Testis (tissue), 3 donors: Measurements from ENCODE around the gene C1QTNF12. TPM values are rescaled to one million over a fixed set of nuclear protein-coding genes. Genes with fewer than 3 reads are reported as not detected.

Experiments used
- DNase-seq: peaks from one replicate; pipeline ENCODE4 v3.0.0-alpha.2; 2019
- H3K27ac ChIP-seq, 2 donors: fragments of 200-600 bp; sonication (generic); one replicate each; pipeline ENCODE4 v1.5.1; 2019
- H3K27me3 ChIP-seq: fragments of 200-600 bp; sonication (generic); one replicate; pipeline ENCODE4 v1.5.1; 2019
- H3K36me3 ChIP-seq: fragments of 200-600 bp; sonication (generic); one replicate; pipeline ENCODE4 v1.5.1; 2017; ENCODE audit warnings: low read depth; ENCODE audit errors: missing control alignments
- H3K4me1 ChIP-seq: fragments of 200-600 bp; sonication (generic); one replicate; pipeline ENCODE4 v1.5.1; 2019
- H3K4me3 ChIP-seq, 2 donors: fragments of 200-600 bp; sonication (generic); one replicate each; pipeline ENCODE4 v1.5.1; 2017 to 2019
- H3K9me3 ChIP-seq: fragments of 200-600 bp; sonication (generic); one replicate; pipeline ENCODE4 v1.5.1; 2017
- CTCF ChIP-seq, 3 experiments: fragments of 450-650 bp in 2 of 3; fragments of 200-600 bp in 1 of 3; sonication (generic) in 1 of 3; IDR thresholded peaks; one replicate each; pipeline ENCODE4 v1.5.1; 2016 to 2019; ENCODE audit warnings: antibody characterized with exemption in 3 of 3, mild to moderate bottlenecking in 2 of 3, moderate library complexity in 1 of 3
- POLR2A ChIP-seq: fragments of 450-650 bp; IDR thresholded peaks from one replicate; pipeline ENCODE4 v1.6.1; 2017; ENCODE audit warnings: antibody characterized with exemption, mild to moderate bottlenecking, moderate library complexity
- WGBS, 2 donors: methylation state at CpG; one replicate each; pipeline ENCODE4 v1.1.5; 2018; 5-methylcytosine and 5-hydroxymethylcytosine counted together
- intact Hi-C: fragments of 100-400 bp; cut with DNase I; formaldehyde crosslinking; loops from one replicate; pipeline ENCODE4 v1.15.1; 2023; ENCODE audit warnings: low total_unique reads
- polyA plus RNA-seq: library from polyadenylated mRNA; stranded (reverse); fragments of 350-450 nt; fragmentation: Illumina TruSeq; extraction: RNeasy Lipid Tissue Mini Kit (QIAGEN cat#74804); gene quantifications from one replicate; pipeline ENCODE4 v1.2.3, GENCODE V29; 2014; ENCODE audit warnings: low read depth, low replicate concordance; ENCODE audit not compliant: insufficient read depth
- total RNA-seq, 2 donors: library from RNA; depleted of rRNA; stranded (reverse); fragments of >200 nt; gene quantifications; one replicate each; pipeline ENCODE4 v1.2.3, GENCODE V29; 2016

Gene C1QTNF12
- total and polyA plus RNA-seq, 3 donors from 2014 or later: 2.7 to 7.7 (median 4.7) TPM

GRCh38 chr1:1264868-1265272 lies 18.3 kb upstream of the C1QTNF12 start:
- Histone ChIP-seq H3K27me3 (no peaks in the 10 kb centered on the region), H3K4me1 (peaks cover 4% of the 10 kb centered on the region), H3K4me3 (no peak overlapping the region), H3K27ac (no peak overlapping the region), H3K9me3 (no peaks in the 10 kb centered on the region), H3K36me3 (no peaks in the 10 kb centered on the region)
- 60 to 78% methylated on average over 8 to 10 of the region's 10 CpGs for WGBS, 2 donors
- intact Hi-C loops: no loop called here
- DNase-seq: no peak
- TF ChIP-seq CTCF (IDR thresholded peaks at IDR 0.05) (no peak), POLR2A (no peak)

DNA sequence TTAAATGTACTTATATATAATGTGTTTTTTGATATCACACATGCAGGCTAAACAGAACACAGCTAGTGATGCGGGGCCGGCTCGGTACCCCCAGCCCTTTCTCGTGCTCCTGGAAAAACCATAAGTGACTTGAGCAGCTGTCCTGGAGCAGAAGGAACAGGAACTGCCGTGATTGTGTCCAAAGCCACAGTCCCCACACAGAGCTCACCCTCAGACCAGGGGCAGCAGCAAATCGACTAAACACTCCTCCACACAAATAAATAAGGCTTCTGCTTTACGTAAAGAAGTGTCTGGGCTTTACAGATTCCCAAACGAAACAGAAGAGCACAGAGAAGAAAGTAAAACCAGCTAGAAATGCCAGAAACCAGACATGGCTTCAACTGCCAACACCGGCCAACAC lies 17.5 kb upstream of the C1QTNF12 start:
- Histone ChIP-seq H3K4me3 (no peak overlapping the region), H3K36me3 (no peaks in the 10 kb centered on the region), H3K9me3 (no peaks in the 10 kb centered on the region), H3K4me1 (peaks cover 4% of the 10 kb centered on the region), H3K27ac (no peak overlapping the region), H3K27me3 (no peaks in the 10 kb centered on the region)
- TF ChIP-seq POLR2A (no peak), CTCF (IDR thresholded peaks at IDR 0.05) (no peak)
- no peak for DNase-seq
- intact Hi-C loops: no loop called here
- WGBS, 2 donors: 90 to 91% methylated on average over 9 of the region's 9 CpGs

DNA sequence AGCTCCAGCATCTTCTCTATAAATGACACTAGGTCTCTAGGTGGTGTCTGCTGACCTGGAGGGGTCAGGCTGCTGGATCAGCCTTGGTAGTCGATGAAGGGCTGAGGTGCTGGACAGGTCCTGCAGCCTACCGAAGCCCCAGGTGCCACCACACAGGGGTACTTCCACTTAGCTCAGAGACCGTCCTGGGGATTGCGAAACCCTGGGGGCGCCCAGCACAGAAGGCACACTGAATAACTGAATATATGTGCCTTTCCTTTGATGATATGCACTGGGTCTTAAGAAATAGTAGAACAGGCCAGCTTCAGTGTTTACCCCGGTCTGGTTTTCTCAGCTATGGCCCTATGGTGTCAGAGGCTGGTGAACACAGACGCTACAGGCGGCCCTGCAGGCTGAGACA lies 16.2 kb upstream of the C1QTNF12 start:
- no peaks in the 10 kb centered on the region for H3K4me1 ChIP-seq
- H3K4me3 ChIP-seq: no peak overlapping the region
- DNase-seq: no peak
- intact Hi-C loops: no loop called here
- whole genome bisulfite sequencing, 2 donors: 91 to 99% methylated on average over 5 to 8 of the region's 8 CpGs
- H3K36me3 ChIP-seq: no peaks in the 10 kb centered on the region
- H3K9me3 ChIP-seq: no peaks in the 10 kb centered on the region
- no peak for TF ChIP-seq POLR2A
- TF ChIP-seq CTCF (IDR thresholded peaks at IDR 0.05): no peak
- H3K27me3 ChIP-seq: no peaks in the 10 kb centered on the region
- H3K27ac ChIP-seq: no peak overlapping the region

GRCh38 chr1:1262071-1262470 lies 15.5 kb upstream of the C1QTNF12 start:
- no peak for DNase-seq
- intact Hi-C loops: no loop called here
- no peak for TF ChIP-seq POLR2A
- no peak for TF ChIP-seq CTCF (IDR thresholded peaks at IDR 0.05)
- 94 to 97% methylated on average over 17 of the region's 17 CpGs for WGBS, 2 donors
- Histone ChIP-seq H3K27ac (no peak overlapping the region), H3K4me3 (no peak overlapping the region), H3K27me3 (no peaks in the 10 kb centered on the region), H3K9me3 (no peaks in the 10 kb centered on the region), H3K4me1 (no peaks in the 10 kb centered on the region), H3K36me3 (no peaks in the 10 kb centered on the region)

DNA sequence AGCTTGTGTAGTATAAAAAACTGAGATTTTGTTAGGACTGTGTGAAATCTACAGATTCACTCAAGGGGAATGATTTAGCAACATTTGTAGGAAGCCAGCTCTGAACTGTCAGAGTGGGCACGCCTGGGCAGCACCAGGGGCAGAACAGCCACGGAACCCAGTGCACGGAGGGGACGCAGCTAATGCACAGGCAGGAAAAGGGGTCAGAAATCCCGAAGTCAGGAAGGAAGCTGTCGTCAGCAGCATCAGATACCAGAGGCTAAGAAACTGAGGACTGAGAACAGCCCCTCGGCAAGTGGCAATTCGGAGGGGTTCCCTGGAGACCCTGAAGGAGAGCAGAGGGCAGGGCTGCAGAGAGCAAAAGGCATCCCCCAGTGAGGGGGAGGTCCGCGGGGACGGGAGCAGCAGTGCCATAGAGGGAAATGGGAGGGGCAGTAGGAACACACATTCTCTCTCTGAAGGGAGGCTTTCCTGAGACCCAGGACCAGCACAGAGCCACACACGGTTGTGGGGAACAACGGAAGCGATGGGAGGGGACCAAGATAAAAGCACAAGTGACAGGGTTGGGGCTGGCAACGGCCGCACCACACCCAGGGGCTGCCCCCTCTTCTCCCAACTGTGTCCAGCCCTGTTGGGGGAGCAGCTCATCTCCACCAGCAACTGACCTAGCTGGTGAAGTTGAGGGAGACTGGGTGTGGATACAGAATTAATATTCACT lies 14.5 kb upstream of the C1QTNF12 start:
- 76 to 81% methylated on average over 16 of the region's 16 CpGs for WGBS, 2 donors

More for the DNA sequence above, 14.5 kb upstream of the C1QTNF12 start:
- Histone ChIP-seq H3K27me3 (no peaks in the 10 kb centered on the region), H3K27ac (no peak overlapping the region), H3K4me3 (no peak overlapping the region), H3K36me3 (no peaks in the 10 kb centered on the region), H3K4me1 (no peaks in the 10 kb centered on the region), H3K9me3 (no peaks in the 10 kb centered on the region)
- TF ChIP-seq CTCF (IDR thresholded peaks at IDR 0.05) (no peak), POLR2A (no peak)
- intact Hi-C loops: no loop called here
- DNase-seq: no peak
